HuH-7 (cell line): ENCODE measurements around the gene ARHGEF4.

Experiments used
- DNase-seq: peaks from one replicate; pipeline ENCODE4 v3.0.0; 2011; ENCODE audit warnings: low spot score

The ARHGEF4 gene

GRCh38 chr2:130851624-130852382, 15.1 kb downstream of the ARHGEF4 start:
- no peak for DNase-seq

- DNase-seq = no peak
These were observed 15.9 kb downstream of the ARHGEF4 start for GRCh38 chr2:130852521-130853115.

- DNase-seq = no peak
These were observed 16.7 kb downstream of the ARHGEF4 start for GRCh38 chr2:130853391-130853790.

- no peak for DNase-seq
These were observed 17.6 kb downstream of the ARHGEF4 start for GRCh38 chr2:130854301-130854700.

GRCh38 chr2:130864830-130865800, 28.4 kb downstream of the ARHGEF4 start:
- no peak for DNase-seq

- no peak for DNase-seq
These were observed 32.9 kb downstream of the ARHGEF4 start for GRCh38 chr2:130869441-130870160.

GRCh38 chr2:130870161-130870485, 33.4 kb downstream of the ARHGEF4 start:
- no peak for DNase-seq

GRCh38 chr2:130870779-130871178, 34.1 kb downstream of the ARHGEF4 start:
- no peak for DNase-seq

- DNase-seq = no peak
These were observed 35.4 kb downstream of the ARHGEF4 start for GRCh38 chr2:130871843-130872740.

- no peak for DNase-seq
These were observed 36.0 kb downstream of the ARHGEF4 start for GRCh38 chr2:130872741-130873125.

- peak; percentile 72 for DNase-seq
These were observed 37.1 kb downstream of the ARHGEF4 start for GRCh38 chr2:130873700-130874346.

- DNase-seq = no peak
These were observed 37.8 kb downstream of the ARHGEF4 start for GRCh38 chr2:130874512-130874911.

- DNase-seq = no peak
These were observed 39.2 kb downstream of the ARHGEF4 start for GRCh38 chr2:130875935-130876334.

- no peak for DNase-seq
These were observed 40.5 kb downstream of the ARHGEF4 start for GRCh38 chr2:130877258-130877657.

- DNase-seq = no peak
These were observed 41.6 kb downstream of the ARHGEF4 start for GRCh38 chr2:130878316-130878715.

GRCh38 chr2:130878933-130879332, 42.2 kb downstream of the ARHGEF4 start:
- no peak for DNase-seq

GRCh38 chr2:130882111-130882690, 45.5 kb downstream of the ARHGEF4 start:
- no peak for DNase-seq

- DNase-seq = no peak
These were observed 46.3 kb downstream of the ARHGEF4 start for GRCh38 chr2:130882991-130883390.

GRCh38 chr2:130883496-130883895, 46.8 kb downstream of the ARHGEF4 start:
- no peak for DNase-seq

GRCh38 chr2:130884013-130884412, 47.3 kb downstream of the ARHGEF4 start:
- DNase-seq = no peak
